IMR-90 (cell line): ENCODE results near the gene GSTA2. TPM values are rescaled to one million over a fixed set of nuclear protein-coding genes. Genes with fewer than 3 reads are reported as not detected.

Experiments used
- ATAC-seq: fragments of 200-7000 bp; cut with Tn5 transposase; 2 replicates; pipeline ENCODE4 v1.9.1; 2020; ENCODE audit warnings: low read depth, mild to moderate bottlenecking, moderate library complexity
- BruUV-seq: library from RNA; stranded (reverse); fragments of 400-500 nt; replicated peaks from 2 replicates; lab custom pipeline; 2021; lab: Mats Ljungman, UMichigan
- CTCF ChIA-PET: fragments of 300-600 bp; formaldehyde crosslinking; extraction: SDS; loops from one replicate; lab custom pipeline; 2021; ENCODE audit warnings: antibody characterized with exemption; lab: Yijun Ruan, JAX
- POLR2A ChIA-PET: fragments of 300-600 bp; sonication (Branson Sonifier 250); formaldehyde crosslinking; loops from one replicate; lab custom pipeline; 2022; ENCODE audit warnings: antibody characterized with exemption; ENCODE audit not compliant: unreplicated experiment; lab: Charles Lee
- DNase-seq: peaks from one replicate; pipeline ENCODE4 v3.0.0; 2013
- H2AFZ ChIP-seq: replicated peaks from 2 replicates; pipeline ENCODE3; 2013; ENCODE audit warnings: low read length, mild to moderate bottlenecking; ENCODE audit not compliant: poor library complexity
- H2AK5ac ChIP-seq: 2 replicates; pipeline ENCODE4 v1.6.1; 2013; ENCODE audit warnings: low read depth, low read length, inconsistent platforms
- H2AK9ac ChIP-seq: replicated peaks from 2 replicates; pipeline ENCODE3; 2013; ENCODE audit warnings: mild to moderate bottlenecking, low read depth, low read length, moderate library complexity; ENCODE audit not compliant: poor library complexity
- H2BK120ac ChIP-seq: 2 replicates; pipeline ENCODE4 v1.6.1; 2013; ENCODE audit warnings: low read depth, low read length, inconsistent platforms
- H2BK15ac ChIP-seq: 3 replicates; pipeline ENCODE4 v1.6.1; 2013; ENCODE audit warnings: low read depth, low read length, inconsistent platforms
- H2BK20ac ChIP-seq: 2 replicates; pipeline ENCODE4 v1.6.1; 2013; ENCODE audit warnings: low read depth, mild to moderate bottlenecking, inconsistent platforms, low read length, moderate library complexity
- H2BK5ac ChIP-seq: 2 replicates; pipeline ENCODE4 v1.6.1; 2013; ENCODE audit warnings: mild to moderate bottlenecking, low read depth, low read length, inconsistent platforms; ENCODE audit not compliant: poor library complexity, severe bottlenecking
- H3K14ac ChIP-seq: replicated peaks from 2 replicates; pipeline ENCODE4 v1.6.1; 2013; ENCODE audit warnings: low read depth, low read length, inconsistent platforms
- H3K18ac ChIP-seq: 2 replicates; pipeline ENCODE4 v1.6.1; 2013; ENCODE audit warnings: low read depth, low read length, control low read depth
- H3K23ac ChIP-seq: 2 replicates; pipeline ENCODE4 v1.6.1; 2013; ENCODE audit warnings: low read depth, low read length, inconsistent platforms
- H3K27ac ChIP-seq: 2 replicates; pipeline ENCODE4 v1.5.1; 2013; ENCODE audit warnings: mild to moderate bottlenecking, control low read depth, low read length; ENCODE audit not compliant: insufficient read depth
- H3K27me3 ChIP-seq: 2 replicates; pipeline ENCODE4 v1.6.1; 2013; ENCODE audit warnings: low read length; ENCODE audit not compliant: control insufficient read depth, insufficient read depth
- H3K36me3 ChIP-seq: 2 replicates; pipeline ENCODE4 v1.6.1; 2013; ENCODE audit warnings: low read length, mixed read lengths; ENCODE audit not compliant: control insufficient read depth, insufficient read depth
- H3K4ac ChIP-seq: 2 replicates; pipeline ENCODE4 v1.6.1; 2013; ENCODE audit warnings: low read depth, low read length, inconsistent platforms
- H3K4me1 ChIP-seq: 2 replicates; pipeline ENCODE4 v1.6.1; 2013; ENCODE audit warnings: low read length, mixed read lengths; ENCODE audit not compliant: control insufficient read depth, insufficient read depth
- H3K4me2 ChIP-seq: 2 replicates; pipeline ENCODE4 v1.6.1; 2013; ENCODE audit warnings: low read depth, mild to moderate bottlenecking, control low read depth, low read length, moderate library complexity
- H3K4me3 ChIP-seq: 2 replicates; pipeline ENCODE4 v1.5.1; 2013; ENCODE audit warnings: low read depth, mild to moderate bottlenecking, control low read depth, low read length, moderate library complexity; ENCODE audit not compliant: insufficient read depth
- H3K56ac ChIP-seq: 2 replicates; pipeline ENCODE4 v1.6.1; 2013; ENCODE audit warnings: low read length, inconsistent platforms; ENCODE audit not compliant: insufficient read depth; ENCODE audit errors: extremely low read depth
- H3K79me1 ChIP-seq, 2 experiments: 2 replicates each; pipeline ENCODE4 v1.6.1; 2013; ENCODE audit warnings: low read length in 2 of 2, inconsistent platforms in 1 of 2, low read depth in 1 of 2
- H3K9ac ChIP-seq: 2 replicates; pipeline ENCODE4 v1.6.1; 2013; ENCODE audit warnings: low read depth, low read length, control low read depth
- H3K9me1 ChIP-seq: 2 replicates; pipeline ENCODE4 v1.6.1; 2013; ENCODE audit warnings: low read length, inconsistent platforms; ENCODE audit not compliant: insufficient read depth
- H3K9me3 ChIP-seq: 2 replicates; pipeline ENCODE4 v1.6.1; 2013; ENCODE audit warnings: low read length; ENCODE audit not compliant: control insufficient read depth, insufficient read depth
- H4K20me1 ChIP-seq: 2 replicates; pipeline ENCODE4 v1.6.1; 2013; ENCODE audit warnings: low read length, inconsistent platforms; ENCODE audit not compliant: insufficient read depth
- H4K5ac ChIP-seq: 2 replicates; pipeline ENCODE4 v1.6.1; 2013; ENCODE audit warnings: mild to moderate bottlenecking, low read depth, low read length, control low read depth
- H4K8ac ChIP-seq, 2 experiments: 2 replicates each; pipeline ENCODE4 v1.6.1; 2013; ENCODE audit warnings: low read depth in 2 of 2, low read length in 2 of 2, control low read depth in 1 of 2, inconsistent platforms in 1 of 2
- H4K91ac ChIP-seq: 2 replicates; pipeline ENCODE4 v1.6.1; 2013; ENCODE audit warnings: low read depth, low read length, inconsistent platforms; ENCODE audit not compliant: insufficient read depth
- CEBPB ChIP-seq: IDR thresholded peaks from 2 replicates; pipeline ENCODE4 v1.6.1; 2012; ENCODE audit warnings: low read depth, low read length, improper control_type of control experiment
- CHD1 ChIP-seq: IDR thresholded peaks from 2 replicates; pipeline ENCODE4 v1.6.1; 2012; ENCODE audit warnings: low read depth, low read length, improper control_type of control experiment
- MAFK ChIP-seq: IDR thresholded peaks from 2 replicates; pipeline ENCODE4 v1.6.1; 2012; ENCODE audit warnings: low read depth, low read length, improper control_type of control experiment
- MAZ ChIP-seq: IDR thresholded peaks from 2 replicates; pipeline ENCODE4 v1.6.1; 2012; ENCODE audit warnings: low read depth, mild to moderate bottlenecking, low read length, improper control_type of control experiment, moderate library complexity, borderline replicate concordance
- MXI1 ChIP-seq: IDR thresholded peaks from 2 replicates; pipeline ENCODE4 v1.6.1; 2012; ENCODE audit warnings: low read depth, mild to moderate bottlenecking, low read length, moderate library complexity, borderline replicate concordance
- NFE2L2 ChIP-seq: fragments of 150-350 bp; IDR thresholded peaks from 2 replicates; pipeline ENCODE4 v1.6.1; 2016; ENCODE audit warnings: low read depth, mild to moderate bottlenecking, low read length
- POLR2A ChIP-seq: IDR thresholded peaks from 2 replicates; pipeline ENCODE4 v1.6.1; 2012; ENCODE audit warnings: mild to moderate bottlenecking, low read depth, low read length
- RAD21 ChIP-seq: IDR thresholded peaks from 2 replicates; pipeline ENCODE4 v1.6.1; 2012; ENCODE audit warnings: low read length, improper control_type of control experiment
- RCOR1 ChIP-seq: IDR thresholded peaks from 2 replicates; pipeline ENCODE4 v1.6.1; 2012; ENCODE audit warnings: mild to moderate bottlenecking, low read length, improper control_type of control experiment; ENCODE audit not compliant: insufficient replicate concordance
- RFX5 ChIP-seq: IDR thresholded peaks from 2 replicates; pipeline ENCODE4 v1.8.0; 2012; ENCODE audit warnings: low read depth, mild to moderate bottlenecking, low read length, moderate library complexity
- SMC3 ChIP-seq: fragments of 150-350 bp; IDR thresholded peaks from 2 replicates; pipeline ENCODE4 v1.6.1; 2016; ENCODE audit warnings: low read depth, mild to moderate bottlenecking, antibody characterized with exemption, low read length, moderate library complexity
- WGBS, 2 experiments: methylation state at CpG; one replicate each; pipeline versions ENCODE4 v1.1.5 to v1.1.7; 2013; ENCODE audit warnings: missing lambda C conversion rate in 2 of 2; ENCODE audit not compliant: insufficient read length in 1 of 2; ENCODE audit errors: extremely low coverage in 2 of 2; 5-methylcytosine and 5-hydroxymethylcytosine counted together
- dilution Hi-C: fragments of 300-500 bp; cut with HindIII; formaldehyde crosslinking; loops from one replicate; pipeline ENCODE4 v1.14.3; 2018; ENCODE audit warnings: low sequenced_read_pairs; ENCODE audit not compliant: unreplicated experiment
- in situ Hi-C: fragments of 300-500 bp; cut with MboI; formaldehyde crosslinking; loops from 3 replicates; pipeline ENCODE4 v1.14.3; 2019; ENCODE audit warnings: low sequenced_read_pairs, inconsistent platforms, mixed read lengths
- intact Hi-C: fragments of 100-400 bp; cut with micrococcal nuclease; formaldehyde crosslinking; loops from 2 replicates; pipeline ENCODE4 v1.10.0; 2022
- polyA plus RNA-seq, 3 experiments: library from polyadenylated mRNA; depleted of rRNA; stranded (reverse); fragments of >200 nt; gene quantifications; 2 replicates each; pipeline ENCODE4 v1.2.3, GENCODE V29; 2012; ENCODE audit warnings: low replicate concordance in 1 of 3
- total RNA-seq: library from RNA; depleted of rRNA; stranded (reverse); fragments of >200 nt; gene quantifications from 2 replicates; pipeline ENCODE4 v1.2.3, GENCODE V29; 2012
- TF ChIP-seq, protein P1 (sequence below): fragments of 150-350 bp; IDR thresholded peaks from 2 replicates; pipeline ENCODE4 v1.6.1; 2016; ENCODE audit warnings: low read depth, mild to moderate bottlenecking, low read length, moderate library complexity, borderline replicate concordance
- TF ChIP-seq, protein P2 (sequence below): fragments of 150-350 bp; IDR thresholded peaks from 2 replicates; pipeline ENCODE4 v1.6.1; 2017; ENCODE audit warnings: mild to moderate bottlenecking, antibody characterized with exemption, low read length, low read depth

The GSTA2 gene
- total and polyA plus RNA-seq, 2 of the 4 experiments (the other 2 are of a cell fraction), result not detected

- no peak overlapping the region for H4K8ac ChIP-seq
- H2BK20ac ChIP-seq, result no peak overlapping the region
- CTCF ChIA-PET, result no interaction called here
- no peak overlapping the region for H2AK9ac ChIP-seq
- H2AK5ac ChIP-seq, result no peak overlapping the region
- no peaks in the 10 kb centered on the region for H3K27me3 ChIP-seq
- H3K4me3 ChIP-seq, result no peak overlapping the region
- in situ Hi-C loops (loop anchor here (5.0 kb wide), 1 partner anchor 41 kb away; no protein-coding TSS in a partner anchor), intact Hi-C loops (loop anchor here (1.0 kb wide), 1 partner anchor 40 kb away; no protein-coding TSS in a partner anchor), dilution Hi-C loops (no loop called here)
- no peaks in the 10 kb centered on the region for H4K20me1 ChIP-seq
- no peaks in the 10 kb centered on the region for H3K9me3 ChIP-seq
- no peak overlapping the region for H3K56ac ChIP-seq
- H3K4ac ChIP-seq, result no peak overlapping the region
- no peaks in the 10 kb centered on the region for H3K79me1 ChIP-seq
- no peak for TF ChIP-seq NFE2L2
- no peak for TF ChIP-seq CEBPB
- TF ChIP-seq POLR2A, result no peak
- TF ChIP-seq MAFK, result no peak
- no peak for TF ChIP-seq RFX5
- no peak for TF ChIP-seq MXI1
- TF ChIP-seq, protein P1, sequence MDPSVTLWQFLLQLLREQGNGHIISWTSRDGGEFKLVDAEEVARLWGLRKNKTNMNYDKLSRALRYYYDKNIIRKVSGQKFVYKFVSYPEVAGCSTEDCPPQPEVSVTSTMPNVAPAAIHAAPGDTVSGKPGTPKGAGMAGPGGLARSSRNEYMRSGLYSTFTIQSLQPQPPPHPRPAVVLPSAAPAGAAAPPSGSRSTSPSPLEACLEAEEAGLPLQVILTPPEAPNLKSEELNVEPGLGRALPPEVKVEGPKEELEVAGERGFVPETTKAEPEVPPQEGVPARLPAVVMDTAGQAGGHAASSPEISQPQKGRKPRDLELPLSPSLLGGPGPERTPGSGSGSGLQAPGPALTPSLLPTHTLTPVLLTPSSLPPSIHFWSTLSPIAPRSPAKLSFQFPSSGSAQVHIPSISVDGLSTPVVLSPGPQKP, result no peak
- no peak for TF ChIP-seq RCOR1
- TF ChIP-seq MAZ, result no peak
- TF ChIP-seq SMC3, result no peak
- TF ChIP-seq RAD21, result no peak
- no peak for TF ChIP-seq CHD1
- TF ChIP-seq, protein P2, sequence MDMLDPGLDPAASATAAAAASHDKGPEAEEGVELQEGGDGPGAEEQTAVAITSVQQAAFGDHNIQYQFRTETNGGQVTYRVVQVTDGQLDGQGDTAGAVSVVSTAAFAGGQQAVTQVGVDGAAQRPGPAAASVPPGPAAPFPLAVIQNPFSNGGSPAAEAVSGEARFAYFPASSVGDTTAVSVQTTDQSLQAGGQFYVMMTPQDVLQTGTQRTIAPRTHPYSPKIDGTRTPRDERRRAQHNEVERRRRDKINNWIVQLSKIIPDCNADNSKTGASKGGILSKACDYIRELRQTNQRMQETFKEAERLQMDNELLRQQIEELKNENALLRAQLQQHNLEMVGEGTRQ, result no peak
- no peak for ATAC-seq
- no peak overlapping the region for H4K91ac ChIP-seq
- no peak overlapping the region for H4K5ac ChIP-seq
- DNase-seq, result no peak
- no peak overlapping the region for H2BK120ac ChIP-seq
- WGBS, 2 experiments, result 89% methylated on average over 3 of the region's 24 CpGs; no CpG with 5 or more reads in 1 of the 2 experiments
- no peak overlapping the region for H3K4me2 ChIP-seq
- POLR2A ChIA-PET, result no interaction called here
- no peak overlapping the region for H2BK5ac ChIP-seq
- BruUV-seq, result no TSS peak
- H3K9ac ChIP-seq, result no peak overlapping the region
- H3K23ac ChIP-seq, result no peak overlapping the region
- no peaks in the 10 kb centered on the region for H3K36me3 ChIP-seq
- peaks cover 8% of the 10 kb centered on the region for H3K9me1 ChIP-seq
- H3K14ac ChIP-seq, result no peak overlapping the region
- no peak overlapping the region for H3K27ac ChIP-seq
- H2BK15ac ChIP-seq, result no peak overlapping the region
- peaks cover 9% of the 10 kb centered on the region for H3K4me1 ChIP-seq
- no peak overlapping the region for H2AFZ ChIP-seq
- no peak overlapping the region for H3K18ac ChIP-seq
These were observed 23.1 kb upstream of the GSTA2 start for GRCh38 chr6:52786249-52786956.
